ENCODE data around the gene PHKB. TPM values are rescaled to one million over a fixed set of nuclear protein-coding genes. Genes with fewer than 3 reads are reported as not detected.
"Not testable (repeated sequence)": the region's sequence is repeated elsewhere in the genome, so short reads cannot be mapped to it uniquely, and the experiment has no call there.

The PHKB gene
- total RNA-seq = 48.3 and 62.4 TPM in 2 replicates

- DNase-seq (ENCODE audit: low read depth, low spot score) = peak; percentile 62
Observed at GRCh38 chr16:47460711-47461597, at the start of gene PHKB, which contains the start of gene ITFG1. Gene PHKB (plus strand): TSS chr16:47461331. CDS start chr16:47461351, 20 bp downstream. Gene ITFG1 (minus strand): TSS chr16:47461063. CDS start chr16:47461045, 18 bp downstream.

GRCh38 chr16:47413041-47413440, 48.1 kb upstream of the PHKB start:
- DNase-seq (ENCODE audit: low read depth, low spot score) = no peak

GRCh38 chr16:47416869-47417268, 44.3 kb upstream of the PHKB start:
- no peak for DNase-seq (ENCODE audit: low read depth, low spot score)

- no peak for DNase-seq (ENCODE audit: low read depth, low spot score)
Observed at GRCh38 chr16:47424846-47425245, 36.3 kb upstream of the PHKB start.

- DNase-seq (ENCODE audit: low read depth, low spot score) = no peak
Observed at GRCh38 chr16:47426806-47427205, 34.3 kb upstream of the PHKB start.

GRCh38 chr16:47431960-47432359, 29.2 kb upstream of the PHKB start:
- no peak for DNase-seq (ENCODE audit: low read depth, low spot score)

- DNase-seq (ENCODE audit: low read depth, low spot score) = not testable (repeated sequence)
Observed at GRCh38 chr16:47434274-47434673, 26.9 kb upstream of the PHKB start.

- not testable (repeated sequence) for DNase-seq (ENCODE audit: low read depth, low spot score)
Observed at GRCh38 chr16:47440066-47440465, 21.1 kb upstream of the PHKB start.

- DNase-seq (ENCODE audit: low read depth, low spot score) = not testable (repeated sequence)
Observed at GRCh38 chr16:47442884-47443283, 18.2 kb upstream of the PHKB start.

- no peak for DNase-seq (ENCODE audit: low read depth, low spot score)
Observed at GRCh38 chr16:47446431-47446830, 14.7 kb upstream of the PHKB start.

- DNase-seq (ENCODE audit: low read depth, low spot score) = no peak
Observed at GRCh38 chr16:47448830-47449575, 12.1 kb upstream of the PHKB start.

- no peak for DNase-seq (ENCODE audit: low read depth, low spot score)
Observed at GRCh38 chr16:47449788-47450187, 11.3 kb upstream of the PHKB start.

- DNase-seq (ENCODE audit: low read depth, low spot score) = no peak
Observed at GRCh38 chr16:47458331-47458730, 2.8 kb upstream of the PHKB start.

GRCh38 chr16:47459603-47460002, 1.5 kb upstream of the PHKB start:
- no peak for DNase-seq (ENCODE audit: low read depth, low spot score)

GRCh38 chr16:47460359-47460710, 796 bp upstream of the PHKB start:
- no peak for DNase-seq (ENCODE audit: low read depth, low spot score)

GRCh38 chr16:47461598-47462266, 601 bp downstream of the PHKB start:
- DNase-seq (ENCODE audit: low read depth, low spot score) = peak; percentile 11

- DNase-seq (ENCODE audit: low read depth, low spot score) = no peak
Observed at GRCh38 chr16:47463771-47464624, 2.9 kb downstream of the PHKB start.

- DNase-seq (ENCODE audit: low read depth, low spot score) = no peak
Observed at GRCh38 chr16:47465919-47466630, 4.9 kb downstream of the PHKB start.

GRCh38 chr16:47467501-47467900, 6.4 kb downstream of the PHKB start:
- DNase-seq (ENCODE audit: low read depth, low spot score) = no peak

- DNase-seq (ENCODE audit: low read depth, low spot score) = not testable (repeated sequence)
Observed at GRCh38 chr16:47468070-47468689, 7.0 kb downstream of the PHKB start.

Measured in pulmonary artery endothelial cell (primary cell).